GM19023 (cell line): ENCODE measurements around the gene DUSP1.
"Not testable (repeated sequence)": the region's sequence is repeated elsewhere in the genome, so short reads cannot be mapped to it uniquely, and the experiment has no call there.

ENCODE experiments used
- ATAC-seq: cut with Tn5 transposase; IDR thresholded peaks from one replicate; pipeline ENCODE4 v1.9.1; 2021; ENCODE audit warnings: mild to moderate bottlenecking, moderate library complexity; ENCODE audit not compliant: unreplicated experiment

DUSP1 gene

GRCh38 chr5:172770675-172771438, at the start of gene DUSP1:
Gene DUSP1, minus strand, starts transcription at chr5:172771195. Its CDS starts 243 bp downstream, at chr5:172770952.
- ATAC-seq: peak; percentile 60

GRCh38 chr5:172820046-172820767, 49.2 kb upstream of the DUSP1 start:
- no peak for ATAC-seq

GRCh38 chr5:172819569-172819968, 48.6 kb upstream of the DUSP1 start:
- ATAC-seq: no peak

GRCh38 chr5:172818081-172818480, 47.1 kb upstream of the DUSP1 start:
- no peak for ATAC-seq

GRCh38 chr5:172817664-172818063, 46.7 kb upstream of the DUSP1 start:
- no peak for ATAC-seq

GRCh38 chr5:172816925-172817562, 46.0 kb upstream of the DUSP1 start:
- no peak for ATAC-seq

- ATAC-seq: no peak
Observed at GRCh38 chr5:172815631-172816030, 44.6 kb upstream of the DUSP1 start.

- ATAC-seq: not testable (repeated sequence)
Observed at GRCh38 chr5:172810996-172811395, 40.0 kb upstream of the DUSP1 start.

GRCh38 chr5:172809774-172810173, 38.8 kb upstream of the DUSP1 start:
- no peak for ATAC-seq

GRCh38 chr5:172807766-172808311, 36.8 kb upstream of the DUSP1 start:
- no peak for ATAC-seq

- ATAC-seq: peak; percentile 95
Observed at GRCh38 chr5:172806897-172807672, 36.1 kb upstream of the DUSP1 start.

GRCh38 chr5:172805736-172806255, 34.8 kb upstream of the DUSP1 start:
- no peak for ATAC-seq

GRCh38 chr5:172805018-172805683, 34.2 kb upstream of the DUSP1 start:
- no peak for ATAC-seq

GRCh38 chr5:172802567-172803176, 31.7 kb upstream of the DUSP1 start:
- no peak for ATAC-seq

- ATAC-seq: no peak
Observed at GRCh38 chr5:172802112-172802511, 31.1 kb upstream of the DUSP1 start.

GRCh38 chr5:172801179-172801671, 30.2 kb upstream of the DUSP1 start:
- no peak for ATAC-seq

GRCh38 chr5:172800088-172800551, 29.1 kb upstream of the DUSP1 start:
- ATAC-seq: no peak

- ATAC-seq: no peak
Observed at GRCh38 chr5:172799416-172799815, 28.4 kb upstream of the DUSP1 start.
